B cell (primary cell): ENCODE measurements around the gene TM4SF5.

Experiments
- EZH2 ChIP-seq: IDR thresholded peaks from 2 replicates; pipeline ENCODE4 v1.6.1; 2012; ENCODE audit warnings: borderline replicate concordance, low read depth, mild to moderate bottlenecking, moderate library complexity, low read length; ENCODE audit not compliant: insufficient read depth, poor library complexity, severe bottlenecking
- TF ChIP-seq, protein P1 (sequence below): fragments of 200-600 bp; IDR thresholded peaks from one replicate; pipeline ENCODE4 v1.8.0; 2022; ENCODE audit warnings: antibody characterized with exemption, mild to moderate bottlenecking

GRCh38 chr17:4764595-4764994, 7.1 kb upstream of the TM4SF5 start:
- TF ChIP-seq, protein P1, sequence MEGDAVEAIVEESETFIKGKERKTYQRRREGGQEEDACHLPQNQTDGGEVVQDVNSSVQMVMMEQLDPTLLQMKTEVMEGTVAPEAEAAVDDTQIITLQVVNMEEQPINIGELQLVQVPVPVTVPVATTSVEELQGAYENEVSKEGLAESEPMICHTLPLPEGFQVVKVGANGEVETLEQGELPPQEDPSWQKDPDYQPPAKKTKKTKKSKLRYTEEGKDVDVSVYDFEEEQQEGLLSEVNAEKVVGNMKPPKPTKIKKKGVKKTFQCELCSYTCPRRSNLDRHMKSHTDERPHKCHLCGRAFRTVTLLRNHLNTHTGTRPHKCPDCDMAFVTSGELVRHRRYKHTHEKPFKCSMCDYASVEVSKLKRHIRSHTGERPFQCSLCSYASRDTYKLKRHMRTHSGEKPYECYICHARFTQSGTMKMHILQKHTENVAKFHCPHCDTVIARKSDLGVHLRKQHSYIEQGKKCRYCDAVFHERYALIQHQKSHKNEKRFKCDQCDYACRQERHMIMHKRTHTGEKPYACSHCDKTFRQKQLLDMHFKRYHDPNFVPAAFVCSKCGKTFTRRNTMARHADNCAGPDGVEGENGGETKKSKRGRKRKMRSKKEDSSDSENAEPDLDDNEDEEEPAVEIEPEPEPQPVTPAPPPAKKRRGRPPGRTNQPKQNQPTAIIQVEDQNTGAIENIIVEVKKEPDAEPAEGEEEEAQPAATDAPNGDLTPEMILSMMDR: no peak
- TF ChIP-seq EZH2: no peak
